ENCODE data around the gene PEPD.

GRCh38 chr19:33498391-33499000 lies 23.1 kb downstream of the PEPD start:
- TF ChIP-seq CTCF (conservative IDR thresholded peaks at IDR 0.05 in 1 of 2, IDR thresholded peaks at IDR 0.05 in 1 of 2; ENCODE audit: extremely low read depth in 1 of 2, insufficient read depth in 1 of 2, low read depth in 1 of 2, low read length in 2 of 2) (no peak), EZH2 (IDR thresholded peaks at IDR 0.05; ENCODE audit: borderline replicate concordance, low read length) (no peak)

Data from mammary epithelial cell (primary cell).